ENCODE data around the gene KLF17.

KLF17 gene

GRCh38 chr1:44154049-44154448, 35.4 kb downstream of the KLF17 start:
- no peak for DNase-seq (ENCODE audit: low read depth)

GRCh38 chr1:44157903-44158302, 39.3 kb downstream of the KLF17 start:
- no peak for DNase-seq (ENCODE audit: low read depth)

GRCh38 chr1:44158871-44159270, 40.2 kb downstream of the KLF17 start:
- DNase-seq (ENCODE audit: low read depth): no peak

- DNase-seq (ENCODE audit: low read depth): no peak
Measured at GRCh38 chr1:44161546-44161945, 42.9 kb downstream of the KLF17 start.

GRCh38 chr1:44168520-44169098, 50.0 kb downstream of the KLF17 start:
- DNase-seq (ENCODE audit: low read depth): no peak

GRCh38 chr1:44170281-44170823, 51.7 kb downstream of the KLF17 start:
- DNase-seq (ENCODE audit: low read depth): no peak

GRCh38 chr1:44174630-44175029, 56.0 kb downstream of the KLF17 start:
- no peak for DNase-seq (ENCODE audit: low read depth)
